HG03439 (cell line): Measurements from ENCODE around the gene IFI44L.

ENCODE experiments used
- ATAC-seq: cut with Tn5 transposase; IDR thresholded peaks from one replicate; pipeline ENCODE4 v1.9.1; 2021; ENCODE audit warnings: mild to moderate bottlenecking, moderate library complexity; ENCODE audit not compliant: unreplicated experiment

IFI44L gene

DNA sequence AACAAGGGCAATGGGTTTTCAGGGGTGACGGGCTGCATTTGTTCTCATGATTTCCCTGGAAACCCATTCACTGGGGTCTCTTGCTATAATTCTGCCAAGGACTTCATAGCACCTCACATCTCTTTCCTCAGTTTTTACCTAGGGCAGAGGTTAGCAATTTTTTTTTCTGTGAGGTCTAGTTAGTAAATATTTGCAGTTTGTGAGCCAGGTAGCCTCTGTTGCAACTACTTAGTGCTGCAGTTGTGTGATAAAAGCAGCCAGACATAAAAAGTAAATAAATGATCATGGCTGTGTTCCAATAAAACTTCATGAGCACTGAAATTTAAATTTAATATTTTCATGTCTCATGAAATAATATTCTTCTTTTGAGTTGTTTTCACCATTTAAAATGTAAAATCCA lies 67.1 kb downstream of the IFI44L start:
- ATAC-seq: no peak

DNA sequence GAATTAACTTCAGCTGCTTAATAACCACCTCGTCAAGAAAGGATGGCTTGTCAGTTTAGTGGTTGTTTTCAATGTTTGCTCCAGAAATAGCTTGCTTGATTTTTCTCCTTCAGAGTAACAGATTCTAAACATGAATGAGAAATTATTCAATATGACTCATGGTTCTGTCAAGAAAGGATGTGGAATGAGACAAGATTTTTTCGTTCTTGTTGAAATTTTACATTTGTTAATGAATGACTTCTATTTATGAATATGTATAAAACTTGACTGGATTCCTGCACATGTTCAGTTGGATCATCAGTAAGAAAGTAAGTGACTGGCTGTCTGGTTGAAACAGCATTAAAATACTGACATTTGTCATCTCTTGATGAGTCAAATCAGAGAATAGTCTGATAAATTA lies 67.7 kb downstream of the IFI44L start:
- no peak for ATAC-seq

DNA sequence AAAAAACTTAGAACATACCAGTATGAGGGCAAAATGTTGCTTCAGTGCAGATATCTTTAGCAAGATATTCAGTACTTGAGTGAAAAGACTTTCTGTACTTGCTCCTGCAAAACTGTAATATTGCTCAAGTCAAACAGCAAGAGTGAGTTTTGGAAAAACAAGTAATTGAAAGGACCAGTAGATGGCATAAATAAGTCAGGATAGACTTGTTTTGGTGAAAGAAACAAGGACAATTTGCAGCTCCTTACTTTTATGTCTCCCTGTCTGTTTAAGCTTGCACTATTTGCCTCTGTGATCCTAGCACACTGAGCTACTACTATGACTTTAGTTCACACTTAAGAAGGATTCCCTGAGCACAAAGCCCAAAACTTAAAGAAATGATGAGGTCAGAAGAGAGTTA lies 68.4 kb downstream of the IFI44L start:
- no peak for ATAC-seq

DNA sequence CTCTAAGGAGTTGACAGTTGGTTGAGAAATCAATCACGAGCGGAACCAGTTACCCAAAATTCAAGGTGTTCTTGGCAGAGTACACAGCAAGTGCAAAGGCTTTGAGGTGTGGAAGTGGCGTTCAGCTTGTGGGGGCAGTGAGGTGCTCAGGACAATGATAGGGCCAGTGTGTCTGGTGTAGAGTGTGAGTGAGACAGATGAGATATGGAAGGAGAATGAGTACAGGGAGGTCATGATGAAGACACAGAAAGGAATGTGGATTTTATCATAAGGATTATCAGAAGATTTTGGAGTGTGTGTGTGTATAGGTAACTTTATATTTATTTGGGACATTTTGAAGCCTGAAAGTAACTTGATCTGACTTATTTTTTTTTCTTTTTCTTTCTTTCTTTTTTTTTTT lies 70.3 kb downstream of the IFI44L start:
- ATAC-seq: no peak

DNA sequence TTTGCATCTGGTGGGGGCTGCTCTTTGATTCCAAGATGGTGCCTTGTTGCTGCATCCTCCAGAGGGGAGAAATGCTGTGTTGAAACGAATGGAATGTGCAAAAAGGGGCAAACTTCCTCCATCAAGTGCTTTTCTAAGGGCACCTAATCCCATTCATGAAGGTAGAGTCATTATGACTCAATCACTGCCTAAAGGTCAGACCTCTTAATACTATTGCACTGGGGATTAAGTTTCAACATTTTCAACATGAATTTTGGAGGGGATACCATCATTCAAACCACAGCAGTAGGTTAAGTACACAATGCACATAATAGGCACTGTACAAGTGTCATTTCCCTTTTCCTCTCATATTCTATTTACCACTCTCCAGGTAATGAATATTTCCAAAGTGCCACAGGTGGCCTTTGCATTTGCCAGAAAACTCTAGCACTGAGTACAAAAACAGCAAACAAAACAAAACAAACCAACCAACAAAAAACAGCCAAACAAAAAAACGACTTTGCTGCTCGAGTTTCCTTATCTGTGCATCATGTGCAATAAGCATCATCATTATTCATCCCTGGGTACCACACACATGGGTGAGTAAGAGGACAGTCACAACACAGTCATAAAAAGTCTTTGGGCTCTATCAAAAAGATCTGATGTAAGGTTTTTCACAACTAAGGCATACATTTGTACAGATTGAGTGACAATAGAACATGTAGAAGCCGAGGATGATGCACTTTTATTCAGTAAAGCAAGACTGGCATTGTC lies 71.9 kb downstream of the IFI44L start:
- ATAC-seq: no peak
